Measurements from ENCODE around the gene SSH2. TPM values are rescaled to one million over a fixed set of nuclear protein-coding genes. Genes with fewer than 3 reads are reported as not detected.

The SSH2 gene
- total and polyA plus RNA-seq, 8 donors, result 23.5 to 85.5 (median 24.1) TPM

DNA sequence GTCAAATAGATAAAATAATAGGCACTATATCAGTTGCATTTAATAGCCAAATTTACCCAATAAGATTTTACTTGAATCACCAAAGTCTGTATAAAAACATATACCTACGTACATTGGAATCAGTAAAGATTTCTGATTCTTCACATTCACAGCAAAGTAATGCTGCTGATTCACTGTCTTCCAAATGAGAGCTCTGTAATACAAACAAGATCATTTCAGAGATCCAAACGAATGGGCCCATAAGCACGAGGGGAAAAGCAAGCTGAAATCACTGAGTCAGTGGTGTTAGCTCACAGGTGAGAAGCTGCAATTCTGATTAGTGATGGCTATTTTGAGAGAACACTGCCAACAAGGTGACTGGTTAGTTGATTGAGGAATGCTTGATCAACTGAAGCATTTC lies 81.3 kb downstream of the SSH2 start:
- DNase-seq (no peak), ATAC-seq (no peak)
- Histone ChIP-seq H3K4me1 (peaks cover 0 to 17% of the 10 kb centered on the region in 2 donors), H3K4me3 (no peak overlapping the region), H3K27ac (no peak overlapping the region), H3K9me3 (no peaks in the 10 kb centered on the region), H3K36me3 (no peaks in the 10 kb centered on the region), H3K27me3 (no peaks in the 10 kb centered on the region)
- TF ChIP-seq, protein P1, sequence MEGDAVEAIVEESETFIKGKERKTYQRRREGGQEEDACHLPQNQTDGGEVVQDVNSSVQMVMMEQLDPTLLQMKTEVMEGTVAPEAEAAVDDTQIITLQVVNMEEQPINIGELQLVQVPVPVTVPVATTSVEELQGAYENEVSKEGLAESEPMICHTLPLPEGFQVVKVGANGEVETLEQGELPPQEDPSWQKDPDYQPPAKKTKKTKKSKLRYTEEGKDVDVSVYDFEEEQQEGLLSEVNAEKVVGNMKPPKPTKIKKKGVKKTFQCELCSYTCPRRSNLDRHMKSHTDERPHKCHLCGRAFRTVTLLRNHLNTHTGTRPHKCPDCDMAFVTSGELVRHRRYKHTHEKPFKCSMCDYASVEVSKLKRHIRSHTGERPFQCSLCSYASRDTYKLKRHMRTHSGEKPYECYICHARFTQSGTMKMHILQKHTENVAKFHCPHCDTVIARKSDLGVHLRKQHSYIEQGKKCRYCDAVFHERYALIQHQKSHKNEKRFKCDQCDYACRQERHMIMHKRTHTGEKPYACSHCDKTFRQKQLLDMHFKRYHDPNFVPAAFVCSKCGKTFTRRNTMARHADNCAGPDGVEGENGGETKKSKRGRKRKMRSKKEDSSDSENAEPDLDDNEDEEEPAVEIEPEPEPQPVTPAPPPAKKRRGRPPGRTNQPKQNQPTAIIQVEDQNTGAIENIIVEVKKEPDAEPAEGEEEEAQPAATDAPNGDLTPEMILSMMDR (IDR thresholded peaks at IDR 0.05), result no peak
- intact Hi-C loops (cut with DNase I), result no loop called here

DNA sequence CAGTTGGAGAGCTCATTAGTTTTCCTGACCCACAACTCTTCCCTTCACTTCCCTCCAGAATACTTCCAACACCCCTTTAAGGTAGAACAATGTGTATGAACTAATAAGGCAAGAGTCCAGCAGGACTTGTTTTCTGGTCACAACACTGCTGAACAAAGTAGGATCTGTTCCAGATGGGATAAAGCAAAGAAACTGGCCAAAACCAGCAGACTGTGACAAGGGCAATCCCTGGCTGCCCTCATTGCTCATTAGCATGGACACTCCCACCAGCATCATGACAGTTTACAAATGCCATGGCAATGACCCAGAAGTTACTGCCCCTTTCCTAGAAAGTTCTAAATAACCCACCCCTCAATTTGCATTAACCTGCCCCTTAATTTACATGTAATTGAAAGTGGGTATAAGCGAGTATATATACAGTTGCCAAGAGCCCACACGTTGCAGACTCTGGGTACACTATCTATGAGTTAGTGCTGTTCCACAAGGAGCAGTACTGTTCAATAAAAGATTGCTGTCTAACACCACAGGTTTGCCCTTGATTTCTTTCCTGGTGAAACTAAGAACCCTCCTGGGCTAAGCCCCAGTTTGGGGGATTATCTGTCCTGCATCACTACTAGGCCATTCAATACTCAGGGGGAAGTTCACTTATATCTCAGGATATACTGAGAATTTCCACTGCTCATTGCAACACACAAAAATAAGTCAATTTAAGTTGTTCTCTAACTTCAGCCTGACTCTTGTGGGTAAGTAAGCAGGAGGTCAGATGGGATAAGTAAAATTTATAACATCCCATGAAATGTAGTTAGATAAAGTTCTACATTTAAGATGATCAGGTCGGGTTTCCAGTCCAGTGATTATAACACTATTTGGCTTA lies 82.3 kb downstream of the SSH2 start:
- no peaks in the 10 kb centered on the region for H3K36me3 ChIP-seq
- H3K9me3 ChIP-seq, result no peaks in the 10 kb centered on the region
- ATAC-seq (no peak), DNase-seq (no peak)
- H3K27ac ChIP-seq, result no peak overlapping the region
- H3K4me1 ChIP-seq, result peaks cover 0 to 17% of the 10 kb centered on the region in 2 donors
- intact Hi-C loops (cut with DNase I), result no loop called here
- no peak overlapping the region for H3K4me3 ChIP-seq
- H3K27me3 ChIP-seq, result no peaks in the 10 kb centered on the region
- TF ChIP-seq, protein P1 (IDR thresholded peaks at IDR 0.05), result no peak

DNA sequence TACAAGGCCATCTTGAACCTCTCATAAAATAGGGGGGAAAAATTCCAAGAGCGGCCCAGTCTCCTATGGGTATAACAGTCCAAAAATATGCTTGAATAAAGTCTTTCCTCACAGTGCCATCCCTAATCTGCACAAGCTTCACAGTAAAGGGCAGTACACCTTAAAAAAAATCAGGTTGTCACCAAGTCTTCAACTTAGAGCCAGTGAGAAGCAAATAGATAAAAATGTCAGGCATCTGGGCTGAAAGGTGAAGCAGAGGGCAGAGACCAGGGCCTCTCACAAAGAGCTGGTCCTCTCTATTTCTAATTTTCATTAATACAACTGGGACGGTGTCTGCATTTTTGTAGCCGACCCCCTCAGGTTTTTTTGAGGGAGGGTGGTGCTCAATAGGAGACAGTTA lies 82.9 kb downstream of the SSH2 start:
- TF ChIP-seq, protein P1 (IDR thresholded peaks at IDR 0.05), result no peak
- no peak overlapping the region for H3K27ac ChIP-seq
- H3K4me3 ChIP-seq, result no peak overlapping the region
- ATAC-seq (no peak), DNase-seq (no peak)
- no peaks in the 10 kb centered on the region for H3K9me3 ChIP-seq
- H3K27me3 ChIP-seq, result no peaks in the 10 kb centered on the region
- peaks cover 0 to 17% of the 10 kb centered on the region in 2 donors for H3K4me1 ChIP-seq
- intact Hi-C loops (cut with DNase I), result no loop called here
- H3K36me3 ChIP-seq, result no peaks in the 10 kb centered on the region

DNA sequence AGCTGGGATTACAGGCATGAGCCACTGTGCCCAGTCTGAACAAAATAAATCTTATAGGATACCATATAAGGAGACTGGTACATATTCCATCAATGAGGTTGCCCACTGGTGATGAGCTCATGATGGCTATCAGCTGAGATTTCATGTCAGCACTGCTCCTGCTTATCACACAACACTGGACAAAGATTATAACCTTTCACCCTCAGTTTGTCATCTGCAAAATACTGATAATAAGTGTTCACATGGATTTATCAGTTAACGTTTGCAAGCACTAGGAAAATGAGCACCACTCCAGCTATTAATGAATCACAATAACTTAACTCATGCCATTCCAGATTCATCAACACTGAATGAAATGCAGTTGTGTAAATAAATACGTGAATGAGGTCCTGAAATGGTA lies 83.7 kb downstream of the SSH2 start:
- Histone ChIP-seq H3K4me3 (no peak overlapping the region), H3K36me3 (no peaks in the 10 kb centered on the region), H3K9me3 (no peaks in the 10 kb centered on the region), H3K27me3 (no peaks in the 10 kb centered on the region), H3K27ac (no peak overlapping the region), H3K4me1 (peaks cover 0 to 17% of the 10 kb centered on the region in 2 donors)
- TF ChIP-seq, protein P1 (IDR thresholded peaks at IDR 0.05), result no peak
- intact Hi-C loops (cut with DNase I), result no loop called here
- DNase-seq (no peak), ATAC-seq (no peak)

DNA sequence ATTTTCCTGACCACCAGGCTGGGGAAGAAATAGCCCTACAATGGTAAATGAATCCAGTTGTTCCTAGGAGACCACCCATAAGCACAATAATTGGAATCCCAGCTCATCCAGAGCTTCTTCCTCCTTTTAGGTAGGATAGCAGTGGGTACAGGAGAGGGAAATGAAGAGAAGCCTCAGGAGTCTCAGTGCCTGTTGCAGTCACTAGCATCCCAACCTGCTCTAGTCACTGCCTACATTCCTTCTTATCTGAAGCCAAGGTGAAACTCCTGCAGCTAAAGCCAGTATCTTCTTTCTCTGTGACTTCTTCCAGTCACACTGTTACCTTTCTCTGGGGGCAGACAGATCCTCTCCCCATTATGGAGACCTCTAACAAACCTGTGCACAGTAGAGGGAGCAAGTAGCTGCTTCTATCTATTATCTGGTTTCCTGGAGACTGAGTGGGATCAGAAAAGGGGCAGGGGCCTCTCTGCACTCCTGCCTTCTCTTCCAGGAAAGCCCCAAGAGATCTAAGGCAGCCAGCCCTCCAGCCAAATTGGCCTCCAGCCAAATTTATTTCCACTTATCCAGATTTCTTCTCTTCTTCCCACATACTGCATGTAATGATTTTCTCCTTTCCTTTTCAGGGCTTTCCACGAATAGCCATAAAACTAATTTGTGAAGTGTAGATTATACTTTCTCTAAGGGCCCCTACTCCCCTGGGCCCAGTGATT lies 85.5 kb downstream of the SSH2 start:
- Histone ChIP-seq H3K36me3 (no peaks in the 10 kb centered on the region), H3K9me3 (no peaks in the 10 kb centered on the region), H3K27me3 (no peaks in the 10 kb centered on the region), H3K27ac (no peak overlapping the region), H3K4me1 (peaks cover 0 to 8% of the 10 kb centered on the region in 2 donors), H3K4me3 (no peak overlapping the region)
- intact Hi-C loops (cut with DNase I), result no loop called here
- TF ChIP-seq, protein P1 (IDR thresholded peaks at IDR 0.05), result no peak
- DNase-seq, result peak in 2 of 4 donors; percentile 16 to 57
- no peak for ATAC-seq
